Astrocyte of the cerebellum (primary cell): ENCODE results near the gene CCDC102B.

Experiments
- DNase-seq: peaks from one replicate; pipeline ENCODE4 v3.0.0-alpha.2; 2011; ENCODE audit warnings: low read depth
- H3K4me3 ChIP-seq: 2 replicates; pipeline ENCODE4 v1.5.1; 2011; ENCODE audit warnings: mild to moderate bottlenecking, low read depth, low read length, moderate library complexity
- CTCF ChIP-seq: IDR thresholded peaks from 2 replicates; pipeline ENCODE4 v1.5.1; 2012; ENCODE audit warnings: low read length, low read depth, moderate library complexity, mild to moderate bottlenecking; ENCODE audit errors: missing control alignments
- in situ Hi-C: cut with HindIII; loops from 2 replicates; pipeline ENCODE4 v1.10.0; 2017; ENCODE audit warnings: low sequenced_read_pairs

The CCDC102B gene

GRCh38 chr18:68944330-68944729 lies 146.4 kb downstream of the CCDC102B start:
- no peak for DNase-seq
- in situ Hi-C loops, result no loop called here
- TF ChIP-seq CTCF, result no peak
- H3K4me3 ChIP-seq, result no peak overlapping the region

- in situ Hi-C loops, result no loop called here
- H3K4me3 ChIP-seq, result no peak overlapping the region
- no peak for TF ChIP-seq CTCF
- DNase-seq, result no peak
Observed at GRCh38 chr18:68944826-68945225, 146.9 kb downstream of the CCDC102B start.

GRCh38 chr18:68948622-68949021 lies 150.7 kb downstream of the CCDC102B start:
- in situ Hi-C loops, result no loop called here
- DNase-seq, result no peak
- no peak overlapping the region for H3K4me3 ChIP-seq
- TF ChIP-seq CTCF, result no peak

GRCh38 chr18:68954738-68955137 lies 156.9 kb downstream of the CCDC102B start:
- TF ChIP-seq CTCF, result no peak

GRCh38 chr18:68956650-68957049 lies 158.8 kb downstream of the CCDC102B start:
- no peak for TF ChIP-seq CTCF
- DNase-seq, result no peak
- in situ Hi-C loops, result no loop called here
- no peak overlapping the region for H3K4me3 ChIP-seq

More at GRCh38 chr18:68954738-68955137, 156.9 kb downstream of the CCDC102B start:
- no peak overlapping the region for H3K4me3 ChIP-seq
- DNase-seq, result no peak
- in situ Hi-C loops, result no loop called here

- DNase-seq, result peak; percentile 2
- in situ Hi-C loops, result no loop called here
- TF ChIP-seq CTCF, result no peak
- no peak overlapping the region for H3K4me3 ChIP-seq
Observed at GRCh38 chr18:68960355-68960754, 162.5 kb downstream of the CCDC102B start.

- no peak for DNase-seq
- in situ Hi-C loops, result no loop called here
- no peak overlapping the region for H3K4me3 ChIP-seq
- TF ChIP-seq CTCF, result no peak
Observed at GRCh38 chr18:68962623-68963022, 164.7 kb downstream of the CCDC102B start.
